MCF 10A (cell line): Measurements from ENCODE around the gene FUBP3. TPM values are rescaled to one million over a fixed set of nuclear protein-coding genes. Genes with fewer than 3 reads are reported as not detected.

Experiments used
- BruUV-seq: library from RNA; stranded (reverse); fragments of 400-500 nt; replicated peaks from 2 replicates; lab custom pipeline; 2021; lab: Mats Ljungman, UMichigan
- CTCF ChIA-PET: fragments of 300-600 bp; sonication (Branson Sonifier 250); formaldehyde crosslinking; extraction: SDS; loops from one replicate; lab custom pipeline; 2021; ENCODE audit warnings: antibody characterized with exemption, inconsistent platforms; lab: Yijun Ruan, JAX
- POLR2A ChIA-PET: fragments of 300-600, 350-650 bp; sonication (Branson Sonifier 250); formaldehyde crosslinking; extraction: SDS; loops from one replicate; lab custom pipeline; 2020; ENCODE audit warnings: antibody characterized with exemption, inconsistent platforms; lab: Yijun Ruan, JAX
- DNase-seq: peaks from one replicate; pipeline ENCODE4 v3.0.0-alpha.2; 2018; ENCODE audit not compliant: unreplicated experiment
- H3K27ac Mint-ChIP-seq: one replicate; pipeline ENCODE4 v1.8.0; 2022; ENCODE audit warnings: mild to moderate bottlenecking, low read depth, mixed read lengths; ENCODE audit not compliant: unreplicated experiment
- H3K27me3 Mint-ChIP-seq: one replicate; pipeline ENCODE4 v1.8.0; 2022; ENCODE audit warnings: mixed read lengths; ENCODE audit not compliant: insufficient read depth, unreplicated experiment
- H3K36me3 Mint-ChIP-seq: one replicate; pipeline ENCODE4 v1.8.0; 2022; ENCODE audit warnings: mild to moderate bottlenecking, moderate library complexity, mixed read lengths; ENCODE audit not compliant: insufficient read depth, unreplicated experiment
- H3K4me1 Mint-ChIP-seq: one replicate; pipeline ENCODE4 v1.8.0; 2022; ENCODE audit warnings: mixed read lengths; ENCODE audit not compliant: insufficient read depth, unreplicated experiment
- H3K4me3 Mint-ChIP-seq: one replicate; pipeline ENCODE4 v1.8.0; 2022; ENCODE audit warnings: mild to moderate bottlenecking, moderate library complexity, mixed read lengths; ENCODE audit not compliant: unreplicated experiment
- H3K9me3 Mint-ChIP-seq: one replicate; pipeline ENCODE4 v1.8.0; 2022; ENCODE audit warnings: mixed read lengths; ENCODE audit not compliant: unreplicated experiment
- CTCF ChIP-seq: fragments of 200-600 bp; IDR thresholded peaks from one replicate; pipeline ENCODE4 v1.8.0; 2022; ENCODE audit warnings: antibody characterized with exemption, mild to moderate bottlenecking; ENCODE audit not compliant: unreplicated experiment
- intact Hi-C: fragments of 100-400 bp; cut with micrococcal nuclease; formaldehyde crosslinking; loops from 2 replicates; pipeline ENCODE4 v1.14.1; 2022
- total RNA-seq: library from RNA; stranded (reverse); gene quantifications from 2 replicates; pipeline ENCODE4 v1.2.3, GENCODE V29; 2022

The FUBP3 gene
- total RNA-seq, 1 experiment from 2014 or later = 58.0 TPM

GRCh38 chr9:130542038-130542437, 37.3 kb upstream of the FUBP3 start:
- Mint-ChIP-seq H3K36me3 (no peaks in the 10 kb centered on the region), H3K27me3 (no peaks in the 10 kb centered on the region), H3K27ac (no peak overlapping the region), H3K9me3 (no peaks in the 10 kb centered on the region), H3K4me3 (no peak overlapping the region), H3K4me1 (peaks cover 37% of the 10 kb centered on the region)
- intact Hi-C loops = no loop called here
- no peak for TF ChIP-seq CTCF
- POLR2A ChIA-PET = interaction anchor here (0.8 to 1.2 kb wide), 3 partner anchors 11 to 37 kb away, joined by 4 to 5 read pairs (median 5); partner anchors contain the start of gene FUBP3
- CTCF ChIA-PET = interaction anchor here (0.5 to 0.7 kb wide), 7 partner anchors 70 to 833 kb away, joined by 3 read pairs; no protein-coding TSS in a partner anchor
- no peak for DNase-seq
- BruUV-seq = no TSS peak

DNA sequence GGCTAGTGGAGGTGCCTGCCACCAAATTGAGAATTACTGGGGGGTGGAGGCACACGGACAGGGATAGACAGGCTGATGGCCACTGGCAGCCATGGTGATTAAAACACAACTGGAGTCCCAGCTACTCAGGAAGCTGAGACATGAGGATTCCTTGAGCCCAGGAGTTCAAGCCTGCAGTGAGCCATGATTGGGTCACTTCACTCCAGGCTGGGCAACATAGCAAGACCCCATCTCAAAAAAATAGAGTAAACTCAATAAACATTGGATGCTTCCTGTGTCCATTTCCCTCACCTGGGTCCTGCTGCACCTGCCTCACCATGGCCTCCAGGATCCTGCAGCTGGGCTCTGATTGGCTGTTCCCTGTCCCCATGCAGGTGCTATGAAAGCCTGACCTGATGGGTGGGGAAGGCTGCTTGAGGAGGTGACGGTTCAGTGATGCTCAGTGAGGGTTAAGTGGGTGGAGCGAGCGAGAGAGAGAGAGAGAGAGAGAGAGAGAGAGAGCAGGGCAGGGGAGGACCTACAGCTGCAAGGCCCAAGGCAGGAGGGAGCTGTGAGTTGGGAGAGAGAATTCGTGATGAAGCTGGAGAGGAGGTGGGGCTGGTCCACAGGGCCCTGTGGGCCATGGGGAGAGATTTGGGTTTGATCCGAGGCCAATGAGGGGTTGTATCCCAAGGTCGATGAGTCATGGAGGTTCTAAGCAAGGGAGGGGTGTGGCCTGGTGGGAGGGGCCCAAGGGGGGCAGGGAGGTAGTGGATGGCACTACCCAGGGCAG, 36.7 kb upstream of the FUBP3 start:
- Mint-ChIP-seq H3K27me3 (no peaks in the 10 kb centered on the region), H3K4me3 (peak overlapping the region; percentile 49), H3K36me3 (no peaks in the 10 kb centered on the region), H3K4me1 (peaks cover 35% of the 10 kb centered on the region), H3K27ac (no peak overlapping the region), H3K9me3 (no peaks in the 10 kb centered on the region)
- CTCF ChIA-PET = interaction anchor here (0.6 to 0.7 kb wide), 4 partner anchors 71 to 833 kb away, joined by 3 read pairs; no protein-coding TSS in a partner anchor
- DNase-seq = peak; percentile 82
- intact Hi-C loops = no loop called here
- POLR2A ChIA-PET = interaction anchor here (0.8 to 1.6 kb wide), 4 partner anchors 11 to 37 kb away, joined by 4 to 5 read pairs (median 4); partner anchors contain the start of gene FUBP3
- BruUV-seq = no TSS peak
- no peak for TF ChIP-seq CTCF

DNA sequence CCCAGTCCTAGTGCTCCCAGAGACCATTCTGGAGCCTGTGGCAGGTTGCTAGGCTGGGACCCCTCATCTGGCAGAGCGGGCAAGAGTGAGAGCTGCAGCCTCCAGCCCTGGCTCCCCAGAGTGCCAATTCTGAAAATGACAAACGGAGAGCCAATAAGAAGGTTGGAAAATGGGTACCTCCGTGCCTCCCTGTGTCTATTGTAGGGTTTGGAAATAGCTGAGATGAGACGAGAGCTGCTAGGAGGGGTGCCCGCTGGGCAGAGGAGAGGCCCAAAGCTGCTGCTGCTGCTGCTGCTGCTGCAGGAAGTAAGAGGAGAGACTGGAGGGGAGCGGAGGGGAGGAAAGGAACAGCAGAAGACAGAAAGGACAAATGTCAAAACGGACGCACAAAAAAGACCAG, 36.0 kb upstream of the FUBP3 start:
- no peaks in the 10 kb centered on the region for H3K36me3 Mint-ChIP-seq
- no peak overlapping the region for H3K4me3 Mint-ChIP-seq
- no peak for TF ChIP-seq CTCF
- H3K27me3 Mint-ChIP-seq = no peaks in the 10 kb centered on the region
- DNase-seq = no peak
- no peaks in the 10 kb centered on the region for H3K9me3 Mint-ChIP-seq
- intact Hi-C loops = no loop called here
- POLR2A ChIA-PET = interaction anchor here (1.6 to 2.0 kb wide), 2 partner anchors 18 to 36 kb away, joined by 4 read pairs; partner anchors contain the start of gene FUBP3
- peaks cover 28% of the 10 kb centered on the region for H3K4me1 Mint-ChIP-seq
- no peak overlapping the region for H3K27ac Mint-ChIP-seq
- CTCF ChIA-PET = interaction anchor here (0.7 kb wide), 1 partner anchor 535 kb away, joined by 3 read pairs; no protein-coding TSS in a partner anchor
- no TSS peak for BruUV-seq

GRCh38 chr9:130543859-130544258, 35.5 kb upstream of the FUBP3 start:
- intact Hi-C loops = no loop called here
- no TSS peak for BruUV-seq
- ChIA-PET CTCF (interaction anchor here (0.7 to 1.0 kb wide), 2 partner anchors 311 to 535 kb away, joined by 3 to 5 read pairs; no protein-coding TSS in a partner anchor), POLR2A (interaction anchor here (0.6 to 2.0 kb wide), 3 partner anchors 17 to 49 kb away, joined by 3 to 4 read pairs (median 4); partner anchors contain the start of gene FUBP3)
- H3K4me3 Mint-ChIP-seq = no peak overlapping the region
- no peak overlapping the region for H3K27ac Mint-ChIP-seq
- peaks cover 26% of the 10 kb centered on the region for H3K4me1 Mint-ChIP-seq
- no peaks in the 10 kb centered on the region for H3K36me3 Mint-ChIP-seq
- no peaks in the 10 kb centered on the region for H3K27me3 Mint-ChIP-seq
- TF ChIP-seq CTCF = no peak
- H3K9me3 Mint-ChIP-seq = no peaks in the 10 kb centered on the region
- no peak for DNase-seq
